Neural cell (in vitro differentiated cells): ENCODE measurements around the gene GAB1.

ENCODE experiments used
- EZH2 ChIP-seq: fragments of 200-600, 300-800 bp; shearing (Covaris generic), sonication (generic); IDR thresholded peaks from 2 replicates; pipeline ENCODE4 v1.6.1; 2014; ENCODE audit warnings: antibody characterized with exemption, low read length, borderline replicate concordance, mild to moderate bottlenecking; ENCODE audit not compliant: insufficient read depth, poor library complexity, severe bottlenecking
- TF ChIP-seq, protein P1 (sequence below): fragments of 450-650 bp; IDR thresholded peaks from 2 replicates; pipeline ENCODE4 v1.5.1; 2014; ENCODE audit warnings: antibody characterized with exemption, mild to moderate bottlenecking, moderate library complexity; ENCODE audit not compliant: poor library complexity, severe bottlenecking

GRCh38 chr4:143341186-143341755 is 4.6 kb downstream of the GAB1 start:
- TF ChIP-seq, protein P1, sequence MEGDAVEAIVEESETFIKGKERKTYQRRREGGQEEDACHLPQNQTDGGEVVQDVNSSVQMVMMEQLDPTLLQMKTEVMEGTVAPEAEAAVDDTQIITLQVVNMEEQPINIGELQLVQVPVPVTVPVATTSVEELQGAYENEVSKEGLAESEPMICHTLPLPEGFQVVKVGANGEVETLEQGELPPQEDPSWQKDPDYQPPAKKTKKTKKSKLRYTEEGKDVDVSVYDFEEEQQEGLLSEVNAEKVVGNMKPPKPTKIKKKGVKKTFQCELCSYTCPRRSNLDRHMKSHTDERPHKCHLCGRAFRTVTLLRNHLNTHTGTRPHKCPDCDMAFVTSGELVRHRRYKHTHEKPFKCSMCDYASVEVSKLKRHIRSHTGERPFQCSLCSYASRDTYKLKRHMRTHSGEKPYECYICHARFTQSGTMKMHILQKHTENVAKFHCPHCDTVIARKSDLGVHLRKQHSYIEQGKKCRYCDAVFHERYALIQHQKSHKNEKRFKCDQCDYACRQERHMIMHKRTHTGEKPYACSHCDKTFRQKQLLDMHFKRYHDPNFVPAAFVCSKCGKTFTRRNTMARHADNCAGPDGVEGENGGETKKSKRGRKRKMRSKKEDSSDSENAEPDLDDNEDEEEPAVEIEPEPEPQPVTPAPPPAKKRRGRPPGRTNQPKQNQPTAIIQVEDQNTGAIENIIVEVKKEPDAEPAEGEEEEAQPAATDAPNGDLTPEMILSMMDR, result no peak
- TF ChIP-seq EZH2, result no peak
